DOHH2 (cell line): ENCODE data around the gene GTF3C2.

Experiments used
- H3F3A ChIP-seq: fragments of 200-600 bp; sonication (generic), shearing (Covaris generic); 2 replicates; pipeline ENCODE4 v1.6.0; 2016; ENCODE audit warnings: antibody characterized with exemption, mild to moderate bottlenecking; ENCODE audit not compliant: control insufficient read depth, insufficient read depth
- H3K27ac ChIP-seq: fragments of 200-600 bp; sonication (generic); 2 replicates; pipeline ENCODE4 v1.5.1; 2014; ENCODE audit warnings: low read depth, mild to moderate bottlenecking, low read length, moderate library complexity
- H3K27me3 ChIP-seq: fragments of 200-600 bp; sonication (generic); 2 replicates; pipeline ENCODE4 v1.6.1; 2014; ENCODE audit warnings: mild to moderate bottlenecking, low read length, mixed read lengths; ENCODE audit not compliant: control insufficient read depth
- H3K36me3 ChIP-seq: fragments of 200-600 bp; sonication (generic); 2 replicates; pipeline ENCODE4 v1.6.1; 2014; ENCODE audit warnings: mild to moderate bottlenecking, low read length, moderate library complexity, mixed read lengths; ENCODE audit not compliant: control insufficient read depth
- H3K4me1 ChIP-seq: fragments of 200-600 bp; sonication (generic); 2 replicates; pipeline ENCODE4 v1.6.1; 2014; ENCODE audit warnings: mild to moderate bottlenecking, low read length, mixed read lengths; ENCODE audit not compliant: control insufficient read depth
- H3K4me2 ChIP-seq: fragments of 200-600 bp; sonication (generic); 2 replicates; pipeline ENCODE4 v1.6.0; 2014; ENCODE audit warnings: mild to moderate bottlenecking, low read length, moderate library complexity
- H3K4me3 ChIP-seq: fragments of 200-600 bp; sonication (generic); 2 replicates; pipeline ENCODE4 v1.5.1; 2014; ENCODE audit warnings: mild to moderate bottlenecking, low read length, mixed read lengths
- H3K79me2 ChIP-seq: fragments of 200-600 bp; sonication (generic); 2 replicates; pipeline ENCODE4 v1.6.1; 2014; ENCODE audit warnings: mild to moderate bottlenecking, low read length, mixed read lengths; ENCODE audit not compliant: control insufficient read depth
- H3K9me2 ChIP-seq: fragments of 200-600 bp; sonication (generic); replicated peaks from 2 replicates; pipeline ENCODE4 v1.6.1; 2014; ENCODE audit warnings: mild to moderate bottlenecking, low read length, mixed read lengths; ENCODE audit not compliant: control insufficient read depth
- H3K9me3 ChIP-seq: fragments of 200-600 bp; sonication (generic); 2 replicates; pipeline ENCODE4 v1.6.1; 2014; ENCODE audit warnings: antibody characterized with exemption, low read length, mixed read lengths; ENCODE audit not compliant: control insufficient read depth, insufficient read depth
- H4K20me1 ChIP-seq: fragments of 200-600 bp; sonication (generic); 2 replicates; pipeline ENCODE4 v1.6.0; 2014; ENCODE audit warnings: low read depth, mild to moderate bottlenecking, antibody characterized with exemption, low read length, moderate library complexity; ENCODE audit not compliant: control insufficient read depth, insufficient read depth
- CTCF ChIP-seq: fragments of 200-600 bp; sonication (generic); IDR thresholded peaks from one replicate; pipeline ENCODE4 v1.5.1; 2014; ENCODE audit warnings: antibody characterized with exemption, mild to moderate bottlenecking, low read depth, low read length; ENCODE audit not compliant: poor library complexity, severe bottlenecking
- EZH2phosphoT487 ChIP-seq: fragments of 200-600 bp; sonication (generic); IDR thresholded peaks from 2 replicates; pipeline ENCODE4 v1.6.1; 2017; ENCODE audit warnings: borderline replicate concordance, mild to moderate bottlenecking, antibody characterized with exemption, low read length, moderate library complexity, mixed read lengths

GTF3C2 gene

GRCh38 chr2:27288610-27289009 lies 68.0 kb downstream of the GTF3C2 start:
- Histone ChIP-seq H3K4me3 (no peak overlapping the region), H3K4me2 (no peak overlapping the region), H3K79me2 (no peaks in the 10 kb centered on the region), H3K9me2 (no peaks in the 10 kb centered on the region), H4K20me1 (no peaks in the 10 kb centered on the region), H3K27me3 (no peaks in the 10 kb centered on the region), H3K27ac (no peak overlapping the region), H3K4me1 (peaks cover 49% of the 10 kb centered on the region), H3K9me3 (no peaks in the 10 kb centered on the region), H3F3A (0 out of 2 replicates have a peak, but pooled peaks cover 2% of the 10 kb centered on the region), H3K36me3 (no peaks in the 10 kb centered on the region)
- no peak for TF ChIP-seq EZH2phosphoT487
- no peak for TF ChIP-seq CTCF

DNA sequence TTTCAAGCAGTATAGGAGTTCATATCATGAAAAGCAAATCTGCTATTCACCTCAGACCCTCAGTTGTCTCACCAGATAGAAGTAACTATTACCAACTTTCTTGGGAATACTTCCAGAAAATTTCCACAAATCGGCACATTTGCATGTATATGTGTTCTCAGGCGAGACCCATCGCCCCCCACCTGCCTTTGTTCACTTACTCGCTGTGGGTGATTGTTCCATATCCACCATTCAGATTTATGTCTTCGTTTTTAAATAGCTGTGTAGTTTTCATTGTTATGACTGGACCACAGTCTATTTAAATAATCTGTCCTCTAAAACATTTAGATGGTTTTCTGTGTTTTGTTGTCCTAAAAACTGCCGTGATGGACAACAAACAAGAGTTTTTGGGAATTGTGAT lies 71.1 kb downstream of the GTF3C2 start:
- no peaks in the 10 kb centered on the region for H3K36me3 ChIP-seq
- no peaks in the 10 kb centered on the region for H3K9me2 ChIP-seq
- no peaks in the 10 kb centered on the region for H3K27me3 ChIP-seq
- H3K27ac ChIP-seq: no peak overlapping the region
- 0 out of 2 replicates have a peak, but pooled peaks cover 2% of the 10 kb centered on the region for H3F3A ChIP-seq
- H3K4me2 ChIP-seq: no peak overlapping the region
- H3K79me2 ChIP-seq: no peaks in the 10 kb centered on the region
- no peak overlapping the region for H3K4me3 ChIP-seq
- no peaks in the 10 kb centered on the region for H4K20me1 ChIP-seq
- peaks cover 20% of the 10 kb centered on the region for H3K4me1 ChIP-seq
- H3K9me3 ChIP-seq: no peaks in the 10 kb centered on the region
- TF ChIP-seq EZH2phosphoT487: no peak
- no peak for TF ChIP-seq CTCF

GRCh38 chr2:27284996-27285395 lies 71.6 kb downstream of the GTF3C2 start:
- H3K27me3 ChIP-seq: no peaks in the 10 kb centered on the region

More at GRCh38 chr2:27284996-27285395, 71.6 kb downstream of the GTF3C2 start:
- TF ChIP-seq CTCF (no peak), EZH2phosphoT487 (no peak)
- Histone ChIP-seq H3K36me3 (no peaks in the 10 kb centered on the region), H3K27ac (no peak overlapping the region), H3K4me3 (no peak overlapping the region), H3K4me1 (peaks cover 18% of the 10 kb centered on the region), H3K79me2 (no peaks in the 10 kb centered on the region), H3K9me2 (no peaks in the 10 kb centered on the region), H4K20me1 (no peaks in the 10 kb centered on the region), H3F3A (0 out of 2 replicates have a peak, but pooled peaks cover 2% of the 10 kb centered on the region), H3K9me3 (no peaks in the 10 kb centered on the region), H3K4me2 (no peak overlapping the region)
